Adipocyte (in vitro differentiated cells): ENCODE measurements around the gene TGFBI.

Experiments used
- DNase-seq: peaks from one replicate; pipeline ENCODE4 v3.0.0-alpha.2; 2015; ENCODE audit warnings: low read depth
- H3K27me3 ChIP-seq: replicated peaks from 2 replicates; pipeline ENCODE4 v1.7.0; 2013; ENCODE audit warnings: mild to moderate bottlenecking, low read length, moderate library complexity; ENCODE audit not compliant: control insufficient read depth, insufficient read depth
- H3K36me3 ChIP-seq: 2 replicates; pipeline ENCODE4 v1.7.0; 2013; ENCODE audit warnings: low read length, mild to moderate bottlenecking, moderate library complexity; ENCODE audit not compliant: control insufficient read depth, insufficient read depth, severe bottlenecking
- H3K4me1 ChIP-seq: 2 replicates; pipeline ENCODE4 v1.7.0; 2013; ENCODE audit warnings: mild to moderate bottlenecking, low read length, moderate library complexity; ENCODE audit not compliant: control insufficient read depth, insufficient read depth
- H3K4me3 ChIP-seq: 2 replicates; pipeline ENCODE4 v1.7.0; 2013; ENCODE audit warnings: mild to moderate bottlenecking, low read length, moderate library complexity
- H3K9ac ChIP-seq: 2 replicates; pipeline ENCODE4 v1.7.0; 2013; ENCODE audit warnings: mild to moderate bottlenecking, low read length, moderate library complexity
- H3K9me3 ChIP-seq: 2 replicates; pipeline ENCODE4 v1.7.0; 2013; ENCODE audit warnings: mild to moderate bottlenecking, low read length, moderate library complexity; ENCODE audit not compliant: control insufficient read depth

Gene TGFBI

GRCh38 chr5:136005476-136005875, 23.3 kb upstream of the TGFBI start:
- DNase-seq: no peak
- Histone ChIP-seq H3K9ac (peak overlapping the region; percentile 68), H3K4me1 (peaks cover 62% of the 10 kb centered on the region), H3K4me3 (no peak overlapping the region), H3K27me3 (no peaks in the 10 kb centered on the region), H3K9me3 (no peaks in the 10 kb centered on the region), H3K36me3 (no peaks in the 10 kb centered on the region)

DNA sequence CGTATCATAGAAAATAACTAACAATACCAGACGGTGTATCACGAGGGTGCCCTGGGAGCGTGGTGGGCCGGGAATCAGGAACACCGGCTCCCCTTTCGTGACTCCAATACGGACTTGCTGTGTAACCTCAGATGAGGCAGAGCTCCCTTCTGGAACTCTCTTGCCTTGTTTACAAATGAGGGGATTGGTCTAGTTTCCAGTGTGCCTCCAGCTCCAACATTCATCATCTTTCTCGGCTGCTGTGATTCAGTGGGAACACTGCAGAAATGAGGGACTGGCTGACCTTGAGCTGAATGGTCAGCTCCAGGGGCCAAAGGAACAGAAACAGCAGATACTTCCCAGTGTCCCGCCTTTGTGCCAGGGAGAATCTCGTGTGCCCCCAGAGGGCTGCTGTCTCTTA, 22.6 kb upstream of the TGFBI start:
- Histone ChIP-seq H3K4me1 (peaks cover 63% of the 10 kb centered on the region), H3K4me3 (no peak overlapping the region)
- no peak for DNase-seq

DNA sequence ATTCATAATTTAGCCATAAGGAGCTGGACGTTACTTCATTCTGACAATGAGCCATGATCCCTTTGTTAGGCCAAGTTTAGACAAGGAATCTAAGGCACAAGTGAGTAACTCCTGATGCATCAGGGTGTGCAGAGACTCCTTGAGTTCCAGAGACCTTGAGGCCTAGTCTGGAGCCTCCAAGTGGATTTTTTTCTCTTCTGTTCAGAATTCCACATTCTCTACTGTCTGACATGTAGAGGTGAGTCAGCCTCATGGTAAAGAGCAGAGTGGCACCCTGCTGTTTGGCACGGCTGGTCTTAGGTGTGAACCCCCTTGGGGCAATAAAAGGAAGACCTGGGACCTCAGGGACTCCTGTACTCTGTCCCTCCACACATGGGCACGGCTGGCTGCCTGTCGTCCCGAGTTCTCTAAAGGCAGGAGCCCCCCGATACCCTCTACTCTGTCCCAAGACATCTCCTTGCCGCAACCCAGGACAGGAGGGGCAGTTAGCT, 22.0 kb upstream of the TGFBI start:
- Histone ChIP-seq H3K36me3 (no peaks in the 10 kb centered on the region), H3K4me1 (peaks cover 63% of the 10 kb centered on the region), H3K9me3 (no peaks in the 10 kb centered on the region), H3K4me3 (peak overlapping the region; percentile 40), H3K27me3 (no peaks in the 10 kb centered on the region), H3K9ac (peak overlapping the region; percentile 68)
- DNase-seq: peak; percentile 59

More for the DNA sequence above, 22.6 kb upstream of the TGFBI start:
- H3K36me3 ChIP-seq: no peaks in the 10 kb centered on the region
- H3K9ac ChIP-seq: peak overlapping the region; percentile 68
- H3K9me3 ChIP-seq: no peaks in the 10 kb centered on the region
- H3K27me3 ChIP-seq: no peaks in the 10 kb centered on the region

- H3K4me1 ChIP-seq: peaks cover 63% of the 10 kb centered on the region
- peak overlapping the region; percentile 68 for H3K9ac ChIP-seq
- DNase-seq: no peak
- H3K36me3 ChIP-seq: no peaks in the 10 kb centered on the region
- H3K27me3 ChIP-seq: no peaks in the 10 kb centered on the region
- no peaks in the 10 kb centered on the region for H3K9me3 ChIP-seq
- H3K4me3 ChIP-seq: peak overlapping the region; percentile 40
Observed at GRCh38 chr5:136007271-136007670, 21.5 kb upstream of the TGFBI start.

GRCh38 chr5:136011414-136012001, 17.3 kb upstream of the TGFBI start:
- H3K36me3 ChIP-seq: no peaks in the 10 kb centered on the region
- DNase-seq: no peak
- peak overlapping the region; percentile 54 for H3K9ac ChIP-seq
- no peaks in the 10 kb centered on the region for H3K27me3 ChIP-seq
- H3K4me1 ChIP-seq: peaks cover 76% of the 10 kb centered on the region
- H3K9me3 ChIP-seq: no peaks in the 10 kb centered on the region
- H3K4me3 ChIP-seq: no peak overlapping the region

- H3K4me3 ChIP-seq: peak overlapping the region; percentile 13
- no peaks in the 10 kb centered on the region for H3K9me3 ChIP-seq
- peak overlapping the region; percentile 54 for H3K9ac ChIP-seq
- H3K4me1 ChIP-seq: peaks cover 76% of the 10 kb centered on the region
- no peaks in the 10 kb centered on the region for H3K36me3 ChIP-seq
- peak; percentile 66 for DNase-seq
- no peaks in the 10 kb centered on the region for H3K27me3 ChIP-seq
Observed at GRCh38 chr5:136012041-136012804, 16.6 kb upstream of the TGFBI start.

- DNase-seq: no peak
- H3K27me3 ChIP-seq: no peaks in the 10 kb centered on the region
- H3K4me1 ChIP-seq: peaks cover 71% of the 10 kb centered on the region
- no peak overlapping the region for H3K4me3 ChIP-seq
- H3K36me3 ChIP-seq: no peaks in the 10 kb centered on the region
- peak overlapping the region; percentile 17 for H3K9ac ChIP-seq
- H3K9me3 ChIP-seq: no peaks in the 10 kb centered on the region
Observed at GRCh38 chr5:136013559-136013958, 15.2 kb upstream of the TGFBI start.

DNA sequence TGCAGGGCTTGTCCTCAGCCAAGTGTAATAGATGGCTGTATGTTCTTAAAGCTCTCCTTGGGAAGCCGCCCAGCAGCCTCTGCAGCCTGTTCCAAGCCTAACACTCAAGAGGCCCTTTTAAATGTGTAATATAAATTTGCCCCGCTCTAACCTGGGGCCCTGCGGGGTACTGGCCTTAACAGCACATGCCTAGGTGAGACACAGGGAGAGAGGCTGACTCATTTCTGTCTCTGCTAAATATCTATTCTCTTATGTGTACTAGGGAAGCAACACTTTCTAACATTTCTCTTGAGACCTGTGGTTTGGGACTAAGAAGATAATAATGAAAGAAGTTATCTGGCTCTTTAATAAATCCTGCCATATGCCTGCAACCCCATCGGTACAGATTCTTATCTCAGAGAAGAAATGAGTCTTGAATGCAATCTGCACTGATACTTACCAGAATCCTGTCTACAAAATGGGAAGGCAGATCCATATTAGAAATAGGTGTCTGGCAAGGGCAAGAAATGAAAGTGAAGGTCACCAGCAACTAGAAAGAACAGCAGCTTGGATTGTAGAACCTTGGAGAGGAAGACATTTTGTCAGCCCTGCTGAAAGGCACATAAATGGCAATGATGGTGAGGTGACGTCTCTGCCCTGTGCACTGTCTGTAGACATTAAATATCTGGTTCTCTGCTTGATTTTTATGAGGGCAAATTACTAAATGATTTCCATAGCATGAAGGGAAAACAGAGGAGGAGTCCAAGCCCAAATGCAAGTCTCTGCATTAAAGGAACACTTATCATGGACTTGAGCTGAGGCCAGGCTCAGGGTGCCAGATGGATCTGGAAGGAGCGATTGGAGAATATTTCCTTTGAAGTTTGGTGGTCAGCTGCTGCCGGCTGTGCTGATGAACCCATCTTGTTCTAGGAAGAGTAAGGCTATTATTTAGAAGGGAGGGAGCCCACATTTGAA, 14.5 kb upstream of the TGFBI start:
- Histone ChIP-seq H3K36me3 (no peaks in the 10 kb centered on the region), H3K27me3 (no peaks in the 10 kb centered on the region), H3K4me1 (peaks cover 77% of the 10 kb centered on the region), H3K9ac (peak overlapping the region; percentile 54), H3K4me3 (peak overlapping the region; percentile 19), H3K9me3 (no peaks in the 10 kb centered on the region)
- DNase-seq: peak; percentile 45

- DNase-seq: no peak
- H3K4me3 ChIP-seq: peak overlapping the region; percentile 19
- H3K9me3 ChIP-seq: no peaks in the 10 kb centered on the region
- no peaks in the 10 kb centered on the region for H3K36me3 ChIP-seq
- peaks cover 84% of the 10 kb centered on the region for H3K4me1 ChIP-seq
- no peaks in the 10 kb centered on the region for H3K27me3 ChIP-seq
- peak overlapping the region; percentile 54 for H3K9ac ChIP-seq
Observed at GRCh38 chr5:136015003-136015375, 13.8 kb upstream of the TGFBI start.

- Histone ChIP-seq H3K4me1 (peaks cover 91% of the 10 kb centered on the region), H3K27me3 (no peaks in the 10 kb centered on the region), H3K9ac (no peak overlapping the region), H3K4me3 (no peak overlapping the region), H3K36me3 (no peaks in the 10 kb centered on the region), H3K9me3 (no peaks in the 10 kb centered on the region)
- DNase-seq: no peak
Observed at GRCh38 chr5:136015966-136016650, 12.7 kb upstream of the TGFBI start.
